Neural crest cell (in vitro differentiated cells): ENCODE data around the gene APPBP2. TPM values are rescaled to one million over a fixed set of nuclear protein-coding genes. Genes with fewer than 3 reads are reported as not detected.

ENCODE experiments used
- DNase-seq: peaks from one replicate; pipeline ENCODE4 v3.0.0; 2021; ENCODE audit warnings: low read depth, mixed read lengths, low spot score
- H3K27ac Mint-ChIP-seq: one replicate; pipeline ENCODE4 v1.8.0; 2021; ENCODE audit warnings: mild to moderate bottlenecking, mixed read lengths; ENCODE audit not compliant: unreplicated experiment
- H3K27me3 Mint-ChIP-seq: 2 replicates; pipeline ENCODE4 v1.8.0; 2021; ENCODE audit warnings: low read depth, mild to moderate bottlenecking, mixed read lengths
- H3K36me3 Mint-ChIP-seq: 2 replicates; pipeline ENCODE4 v1.8.0; 2021; ENCODE audit warnings: low read depth, mild to moderate bottlenecking, mixed read lengths
- H3K4me1 Mint-ChIP-seq: 2 replicates; pipeline ENCODE4 v1.8.0; 2021; ENCODE audit warnings: mixed read lengths
- H3K4me3 Mint-ChIP-seq: one replicate; pipeline ENCODE4 v1.8.0; 2021; ENCODE audit warnings: mild to moderate bottlenecking, mixed read lengths
- H3K9me3 Mint-ChIP-seq: 2 replicates; pipeline ENCODE4 v1.8.0; 2021; ENCODE audit warnings: mixed read lengths
- CTCF ChIP-seq: fragments of 200-600 bp; sonication (generic); conservative IDR thresholded peaks from 2 replicates; pipeline ENCODE4 v1.5.0; 2021; ENCODE audit warnings: antibody characterized with exemption, mild to moderate bottlenecking
- total RNA-seq: library from RNA; stranded (reverse); gene quantifications from 2 replicates; pipeline ENCODE4 v1.2.1, GENCODE V29; 2021

Gene APPBP2
- total RNA-seq, 1 donor from 2014 or later = 59.2 TPM

GRCh38 chr17:60445144-60445543 lies 80.9 kb downstream of the APPBP2 start:
- Mint-ChIP-seq H3K4me3 (no peak overlapping the region), H3K27me3 (no peaks in the 10 kb centered on the region), H3K36me3 (peaks cover 10% of the 10 kb centered on the region)

DNA sequence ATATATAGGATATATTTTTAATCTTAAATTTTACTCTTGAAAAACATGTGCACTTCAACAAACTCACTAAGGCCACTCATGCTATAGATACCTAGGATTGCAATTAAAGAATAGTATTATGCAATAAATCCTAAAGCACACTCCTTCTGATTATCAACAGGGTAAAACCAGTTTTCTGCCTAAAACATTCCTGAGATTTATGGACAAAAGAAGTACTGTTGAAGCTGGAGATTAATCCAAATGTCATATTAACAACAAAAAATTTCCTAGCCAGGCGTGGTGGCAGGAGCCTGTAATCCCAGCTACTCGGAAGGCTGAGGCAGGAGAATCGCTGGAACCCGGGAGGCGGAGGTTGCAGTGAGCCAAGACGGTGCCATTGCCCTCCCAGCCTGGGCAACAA lies 82.3 kb downstream of the APPBP2 start:
- Mint-ChIP-seq H3K4me1 (peaks cover 15% of the 10 kb centered on the region), H3K9me3 (no peaks in the 10 kb centered on the region), H3K27me3 (no peaks in the 10 kb centered on the region), H3K36me3 (peaks cover 7% of the 10 kb centered on the region), H3K4me3 (no peak overlapping the region), H3K27ac (no peak overlapping the region)
- DNase-seq = no peak
- no peak for TF ChIP-seq CTCF

More at GRCh38 chr17:60445144-60445543, 80.9 kb downstream of the APPBP2 start:
- Mint-ChIP-seq H3K9me3 (no peaks in the 10 kb centered on the region), H3K27ac (no peak overlapping the region), H3K4me1 (peaks cover 15% of the 10 kb centered on the region)
- no peak for DNase-seq
- no peak for TF ChIP-seq CTCF

GRCh38 chr17:60442271-60443173 lies 83.5 kb downstream of the APPBP2 start:
- peaks cover 4% of the 10 kb centered on the region for H3K36me3 Mint-ChIP-seq
- H3K4me3 Mint-ChIP-seq = no peak overlapping the region
- no peak for DNase-seq
- H3K4me1 Mint-ChIP-seq = peaks cover 15% of the 10 kb centered on the region
- H3K9me3 Mint-ChIP-seq = no peaks in the 10 kb centered on the region
- H3K27me3 Mint-ChIP-seq = no peaks in the 10 kb centered on the region
- H3K27ac Mint-ChIP-seq = peak overlapping the region; percentile 13
- no peak for TF ChIP-seq CTCF

GRCh38 chr17:60439501-60439900 lies 86.5 kb downstream of the APPBP2 start:
- no peaks in the 10 kb centered on the region for H3K27me3 Mint-ChIP-seq
- H3K4me1 Mint-ChIP-seq = peaks cover 20% of the 10 kb centered on the region
- DNase-seq = no peak
- H3K27ac Mint-ChIP-seq = no peak overlapping the region
- no peaks in the 10 kb centered on the region for H3K9me3 Mint-ChIP-seq
- no peak overlapping the region for H3K4me3 Mint-ChIP-seq
- H3K36me3 Mint-ChIP-seq = no peaks in the 10 kb centered on the region
- no peak for TF ChIP-seq CTCF

DNA sequence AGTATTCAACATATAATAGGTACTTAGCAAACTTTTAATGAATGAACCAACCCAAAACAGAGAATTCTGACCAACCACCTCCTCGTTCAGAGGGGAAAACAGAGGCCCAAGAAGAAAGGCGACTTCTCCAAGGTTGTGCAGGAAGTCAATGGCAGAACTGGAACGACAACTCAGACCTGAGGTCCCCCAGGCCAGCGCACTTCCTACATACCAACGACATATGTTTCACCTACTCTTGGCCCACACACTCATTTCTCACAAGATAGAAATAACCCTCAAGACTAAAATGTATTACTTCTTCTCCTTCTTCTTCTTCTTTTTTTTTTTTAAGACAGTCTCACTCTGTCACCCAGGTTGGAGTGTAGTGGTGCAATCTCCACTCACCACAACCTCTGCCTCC lies 89.4 kb downstream of the APPBP2 start:
- H3K27me3 Mint-ChIP-seq = no peaks in the 10 kb centered on the region

More for the DNA sequence above, 89.4 kb downstream of the APPBP2 start:
- DNase-seq = no peak
- peaks cover 2% of the 10 kb centered on the region for H3K9me3 Mint-ChIP-seq
- peaks cover 2% of the 10 kb centered on the region for H3K36me3 Mint-ChIP-seq
- no peak overlapping the region for H3K27ac Mint-ChIP-seq
- H3K4me1 Mint-ChIP-seq = peaks cover 5% of the 10 kb centered on the region
- H3K4me3 Mint-ChIP-seq = no peak overlapping the region
- no peak for TF ChIP-seq CTCF
